HG03354 (cell line): ENCODE measurements around the gene SNX18.

Experiments used
- ATAC-seq: cut with Tn5 transposase; IDR thresholded peaks from one replicate; pipeline ENCODE4 v1.9.1; 2021; ENCODE audit warnings: mild to moderate bottlenecking; ENCODE audit not compliant: unreplicated experiment, poor library complexity, severe bottlenecking

SNX18 gene

GRCh38 chr5:54573812-54574489 lies 56.4 kb downstream of the SNX18 start:
- ATAC-seq = no peak

GRCh38 chr5:54577528-54577927 lies 60.0 kb downstream of the SNX18 start:
- ATAC-seq = no peak

GRCh38 chr5:54577937-54578653 lies 60.5 kb downstream of the SNX18 start:
- ATAC-seq = no peak

GRCh38 chr5:54579591-54580295 lies 62.2 kb downstream of the SNX18 start:
- no peak for ATAC-seq

GRCh38 chr5:54580997-54581811 lies 63.6 kb downstream of the SNX18 start:
- no peak for ATAC-seq

- ATAC-seq = no peak
Observed at GRCh38 chr5:54581831-54582548, 64.4 kb downstream of the SNX18 start.

GRCh38 chr5:54586336-54586735 lies 68.8 kb downstream of the SNX18 start:
- ATAC-seq = no peak

- no peak for ATAC-seq
Observed at GRCh38 chr5:54589786-54590185, 72.2 kb downstream of the SNX18 start.

- no peak for ATAC-seq
Observed at GRCh38 chr5:54590824-54591223, 73.3 kb downstream of the SNX18 start.

GRCh38 chr5:54593779-54594178 lies 76.2 kb downstream of the SNX18 start:
- ATAC-seq = no peak

- no peak for ATAC-seq
Observed at GRCh38 chr5:54594181-54594580, 76.6 kb downstream of the SNX18 start.

GRCh38 chr5:54595721-54596120 lies 78.2 kb downstream of the SNX18 start:
- no peak for ATAC-seq
